NT2/D1 (cell line): ENCODE results near the gene KIF5B.

Experiments
- YY1 ChIP-seq: IDR thresholded peaks from 2 replicates; pipeline ENCODE4 v1.6.1; 2011; ENCODE audit not compliant: insufficient read length, insufficient read depth
- ZNF274 ChIP-seq: IDR thresholded peaks from 2 replicates; pipeline ENCODE4 v1.6.1; 2011; ENCODE audit warnings: mild to moderate bottlenecking, low read depth, low read length

DNA sequence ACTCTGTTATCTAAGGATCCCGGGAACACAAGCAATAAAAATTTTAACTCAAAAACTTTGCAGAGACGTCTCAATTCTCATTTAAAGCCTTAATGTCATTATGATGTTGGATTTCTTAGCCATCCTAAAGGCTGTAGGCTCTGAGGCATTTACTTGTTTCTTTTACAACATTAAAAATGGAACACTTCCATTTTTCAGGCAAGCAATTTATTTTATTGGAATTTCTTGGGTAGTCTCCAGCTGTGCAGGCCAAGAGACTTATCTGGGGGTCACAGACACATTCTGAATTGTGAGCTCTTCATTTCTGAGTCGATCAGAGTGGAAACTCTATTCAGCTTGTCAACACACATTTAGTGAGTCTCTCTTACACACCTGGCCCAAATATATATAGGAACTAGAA lies 48.0 kb upstream of the KIF5B start:
- TF ChIP-seq YY1 (no peak), ZNF274 (no peak)
